DND-41 (cell line): ENCODE results near the gene NEK2.

ENCODE experiments used
- ATAC-seq: fragments of 200-7000 bp; cut with Tn5 transposase; 3 replicates; pipeline ENCODE4 v1.9.1; 2021; ENCODE audit warnings: low read depth; ENCODE audit not compliant: insufficient read depth
- DNase-seq: peaks from one replicate; pipeline ENCODE4 v3.0.0-alpha.2; 2020
- H2AFZ ChIP-seq: 2 replicates; pipeline ENCODE4 v1.6.0; 2012; ENCODE audit warnings: low read depth, low read length
- H3K27ac ChIP-seq: 2 replicates; pipeline ENCODE4 v1.5.1; 2012; ENCODE audit warnings: low read length, inconsistent platforms
- H3K27me3 ChIP-seq: fragments of 200-600 bp; sonication (generic); 2 replicates; pipeline ENCODE4 v1.6.0; 2012; ENCODE audit warnings: low read length, mild to moderate bottlenecking, inconsistent platforms; ENCODE audit not compliant: insufficient read depth, poor library complexity
- H3K36me3 ChIP-seq: 2 replicates; pipeline ENCODE4 v1.5.1; 2012; ENCODE audit warnings: low read length, inconsistent platforms; ENCODE audit not compliant: insufficient read depth
- H3K4me1 ChIP-seq: 2 replicates; pipeline ENCODE4 v1.5.1; 2012; ENCODE audit warnings: mild to moderate bottlenecking, low read length; ENCODE audit not compliant: insufficient read depth
- H3K4me2 ChIP-seq: 2 replicates; pipeline ENCODE4 v1.6.0; 2012; ENCODE audit warnings: mild to moderate bottlenecking, moderate library complexity, low read length, inconsistent platforms; ENCODE audit not compliant: insufficient read depth
- H3K4me3 ChIP-seq, 2 experiments: fragments of 200-600 bp in 1 of 2; shearing (Covaris generic) in 1 of 2; 2 replicates each; pipeline ENCODE4 v1.5.1; 2012 to 2016; ENCODE audit warnings: inconsistent platforms in 2 of 2, low read length in 2 of 2, mild to moderate bottlenecking in 2 of 2, low read depth in 1 of 2, moderate library complexity in 1 of 2
- H3K79me2 ChIP-seq: 2 replicates; pipeline ENCODE4 v1.6.0; 2012; ENCODE audit warnings: low read length, inconsistent platforms; ENCODE audit not compliant: insufficient read depth
- H3K9ac ChIP-seq: 2 replicates; pipeline ENCODE4 v1.6.0; 2012; ENCODE audit warnings: low read depth, mild to moderate bottlenecking, inconsistent platforms, low read length, moderate library complexity
- H3K9me3 ChIP-seq: 2 replicates; pipeline ENCODE4 v1.5.1; 2012; ENCODE audit warnings: low read length, moderate library complexity, mild to moderate bottlenecking, inconsistent platforms; ENCODE audit not compliant: insufficient read depth, severe bottlenecking
- H4K20me1 ChIP-seq: 2 replicates; pipeline ENCODE4 v1.6.0; 2012; ENCODE audit warnings: low read length; ENCODE audit not compliant: insufficient read depth
- CTCF ChIP-seq: IDR thresholded peaks from 2 replicates; pipeline ENCODE4 v1.5.1; 2012; ENCODE audit warnings: borderline replicate concordance, low read length, moderate library complexity, mild to moderate bottlenecking; ENCODE audit not compliant: poor library complexity, severe bottlenecking; ENCODE audit errors: extremely low read depth
- EZH2 ChIP-seq: IDR thresholded peaks from 3 replicates; pipeline ENCODE4 v1.6.1; 2012; ENCODE audit warnings: borderline replicate concordance, low read depth, mild to moderate bottlenecking, moderate library complexity, low read length, inconsistent platforms; ENCODE audit not compliant: severe bottlenecking

The NEK2 gene

GRCh38 chr1:211708926-211709325 is 33.5 kb upstream of the NEK2 start:
- Histone ChIP-seq H3K27ac (no peak overlapping the region), H2AFZ (no peak overlapping the region), H3K9ac (no peak overlapping the region), H4K20me1 (no peaks in the 10 kb centered on the region), H3K4me3 (no peak overlapping the region), H3K27me3 (no peaks in the 10 kb centered on the region), H3K79me2 (no peaks in the 10 kb centered on the region), H3K9me3 (no peaks in the 10 kb centered on the region), H3K36me3 (no peaks in the 10 kb centered on the region), H3K4me2 (no peak overlapping the region), H3K4me1 (no peaks in the 10 kb centered on the region)
- ATAC-seq (no peak), DNase-seq (no peak)
- TF ChIP-seq CTCF (no peak), EZH2 (no peak)

GRCh38 chr1:211708006-211708405 is 32.6 kb upstream of the NEK2 start:
- no peak for ATAC-seq
- TF ChIP-seq CTCF (no peak), EZH2 (no peak)
- Histone ChIP-seq H4K20me1 (no peaks in the 10 kb centered on the region), H3K79me2 (no peaks in the 10 kb centered on the region), H3K36me3 (no peaks in the 10 kb centered on the region), H3K27ac (no peak overlapping the region), H3K9me3 (no peaks in the 10 kb centered on the region), H2AFZ (no peak overlapping the region), H3K27me3 (no peaks in the 10 kb centered on the region), H3K4me3 (no peak overlapping the region), H3K4me1 (no peaks in the 10 kb centered on the region), H3K9ac (no peak overlapping the region), H3K4me2 (no peak overlapping the region)
- DNase-seq: no peak

GRCh38 chr1:211705467-211706091 is 30.2 kb upstream of the NEK2 start:
- no peaks in the 10 kb centered on the region for H4K20me1 ChIP-seq
- DNase-seq (no peak), ATAC-seq (no peak)
- no peaks in the 10 kb centered on the region for H3K36me3 ChIP-seq
- TF ChIP-seq EZH2 (no peak), CTCF (no peak)
- no peak overlapping the region for H3K4me3 ChIP-seq
- H3K4me1 ChIP-seq: no peaks in the 10 kb centered on the region
- no peaks in the 10 kb centered on the region for H3K79me2 ChIP-seq
- no peak overlapping the region for H2AFZ ChIP-seq
- no peaks in the 10 kb centered on the region for H3K9me3 ChIP-seq
- no peak overlapping the region for H3K4me2 ChIP-seq
- H3K9ac ChIP-seq: no peak overlapping the region
- no peak overlapping the region for H3K27ac ChIP-seq
- H3K27me3 ChIP-seq: peaks cover 4% of the 10 kb centered on the region
